ENCODE measurements around the gene IL17A.
"Not testable (repeated sequence)": the region's sequence is repeated elsewhere in the genome, so short reads cannot be mapped to it uniquely, and the experiment has no call there.

IL17A gene

DNA sequence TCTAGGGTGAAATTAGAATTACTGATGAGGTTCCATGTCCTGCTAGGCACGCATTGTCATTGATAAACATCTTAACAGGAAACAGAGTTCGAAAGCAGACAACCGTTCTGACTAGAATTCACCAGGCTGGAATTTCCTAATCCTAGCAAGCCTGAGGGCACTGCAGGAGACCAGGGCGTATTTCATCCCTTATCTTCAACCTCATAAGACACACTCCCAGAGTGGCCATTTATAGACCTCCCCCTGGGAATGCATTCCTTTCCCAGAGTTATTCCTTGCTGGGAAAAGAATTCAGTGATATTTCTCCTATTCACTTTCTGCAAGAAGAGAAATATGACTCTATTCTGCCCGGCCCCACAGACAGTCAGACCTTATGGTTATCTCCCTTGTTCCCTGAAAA lies 13.9 kb downstream of the IL17A start:
- not testable (repeated sequence) for H3K4me3 ChIP-seq (ENCODE audit: low read length); H3K4me2 ChIP-seq (ENCODE audit: low read length); H3K9me3 ChIP-seq (replicated peaks; ENCODE audit: low read length); H3K36me3 ChIP-seq (ENCODE audit: insufficient read depth, low read length); H3K27me3 ChIP-seq (ENCODE audit: control insufficient read depth, insufficient read depth, low read length); H3K9ac ChIP-seq (ENCODE audit: low read depth, low read length); H3K4me1 ChIP-seq (ENCODE audit: control insufficient read depth, insufficient read depth, low read length)

DNA sequence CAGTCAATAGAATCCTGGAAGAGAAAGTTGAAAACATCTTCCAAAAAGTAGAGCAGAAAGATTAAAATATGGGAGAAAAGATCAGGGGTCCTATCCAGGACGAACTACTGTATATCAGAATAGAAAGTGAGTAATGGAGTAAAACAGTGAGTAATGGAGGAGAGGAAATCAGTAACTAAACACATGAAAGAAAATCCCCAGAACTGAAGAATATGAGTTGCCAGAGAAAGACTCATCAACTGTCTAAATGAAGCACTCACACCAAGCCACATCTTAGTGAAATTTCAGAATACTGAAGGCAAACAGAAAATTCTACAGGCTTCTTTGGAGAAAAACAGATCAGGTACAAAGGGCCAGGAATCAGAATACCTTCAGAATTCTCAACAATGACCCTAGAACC lies 14.9 kb downstream of the IL17A start:
- Histone ChIP-seq H3K27me3 (ENCODE audit: control insufficient read depth, insufficient read depth, low read length) (peaks cover 3% of the 10 kb centered on the region), H3K4me3 (ENCODE audit: low read length) (no peak overlapping the region), H3K4me2 (ENCODE audit: low read length) (no peak overlapping the region), H3K9me3 (replicated peaks; ENCODE audit: low read length) (no peaks in the 10 kb centered on the region), H3K9ac (ENCODE audit: low read depth, low read length) (no peak overlapping the region), H3K36me3 (ENCODE audit: insufficient read depth, low read length) (no peaks in the 10 kb centered on the region), H3K4me1 (ENCODE audit: control insufficient read depth, insufficient read depth, low read length) (no peaks in the 10 kb centered on the region)

DNA sequence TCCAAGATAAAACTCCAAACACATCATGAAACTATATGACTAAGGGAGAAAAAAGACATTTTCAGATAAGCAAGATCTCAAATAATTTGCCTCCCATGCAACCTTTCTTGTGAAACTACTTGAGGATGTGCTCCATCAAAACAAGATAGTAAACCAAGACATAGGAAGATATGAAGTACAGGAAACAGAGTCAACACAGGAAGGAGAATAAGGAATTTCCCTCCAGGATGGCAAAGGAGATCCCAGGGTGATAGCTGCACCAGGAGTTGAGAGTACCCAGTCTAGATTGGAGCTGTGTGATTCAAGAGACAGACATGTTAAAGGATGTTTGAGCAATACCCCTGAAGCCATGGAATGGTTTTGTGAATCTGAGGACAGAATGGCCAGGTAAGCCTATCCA lies 15.3 kb downstream of the IL17A start:
- no peaks in the 10 kb centered on the region for H3K9me3 ChIP-seq (replicated peaks; ENCODE audit: low read length)
- H3K4me1 ChIP-seq (ENCODE audit: control insufficient read depth, insufficient read depth, low read length) = no peaks in the 10 kb centered on the region
- no peak overlapping the region for H3K9ac ChIP-seq (ENCODE audit: low read depth, low read length)
- no peak overlapping the region for H3K4me2 ChIP-seq (ENCODE audit: low read length)
- H3K36me3 ChIP-seq (ENCODE audit: insufficient read depth, low read length) = no peaks in the 10 kb centered on the region
- H3K27me3 ChIP-seq (ENCODE audit: control insufficient read depth, insufficient read depth, low read length) = peaks cover 3% of the 10 kb centered on the region
- H3K4me3 ChIP-seq (ENCODE audit: low read length) = no peak overlapping the region

DNA sequence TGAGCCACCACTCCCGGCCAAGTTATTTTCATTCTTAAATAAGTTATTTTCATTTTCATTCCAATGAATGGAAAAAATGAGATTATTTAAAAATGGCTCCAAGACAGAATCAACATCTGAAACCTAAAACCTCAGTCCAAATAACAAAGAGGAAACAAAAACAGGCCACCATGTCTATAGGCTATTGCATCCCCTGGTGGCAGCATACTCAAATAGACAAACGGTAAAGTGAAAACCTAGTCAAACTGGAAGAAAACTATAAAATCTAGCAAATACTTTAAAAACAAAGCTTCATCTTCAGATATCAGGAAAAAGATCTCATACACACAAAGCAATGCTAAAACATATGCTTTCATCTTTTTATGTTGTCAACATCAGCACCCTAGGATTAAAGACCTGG lies 20.9 kb downstream of the IL17A start:
- Histone ChIP-seq H3K4me1 (ENCODE audit: control insufficient read depth, insufficient read depth, low read length) (no peaks in the 10 kb centered on the region), H3K9me3 (replicated peaks; ENCODE audit: low read length) (no peaks in the 10 kb centered on the region), H3K27me3 (ENCODE audit: control insufficient read depth, insufficient read depth, low read length) (peaks cover 13% of the 10 kb centered on the region), H3K9ac (ENCODE audit: low read depth, low read length) (no peak overlapping the region), H3K36me3 (ENCODE audit: insufficient read depth, low read length) (no peaks in the 10 kb centered on the region), H3K4me2 (ENCODE audit: low read length) (no peak overlapping the region), H3K4me3 (ENCODE audit: low read length) (no peak overlapping the region)

DNA sequence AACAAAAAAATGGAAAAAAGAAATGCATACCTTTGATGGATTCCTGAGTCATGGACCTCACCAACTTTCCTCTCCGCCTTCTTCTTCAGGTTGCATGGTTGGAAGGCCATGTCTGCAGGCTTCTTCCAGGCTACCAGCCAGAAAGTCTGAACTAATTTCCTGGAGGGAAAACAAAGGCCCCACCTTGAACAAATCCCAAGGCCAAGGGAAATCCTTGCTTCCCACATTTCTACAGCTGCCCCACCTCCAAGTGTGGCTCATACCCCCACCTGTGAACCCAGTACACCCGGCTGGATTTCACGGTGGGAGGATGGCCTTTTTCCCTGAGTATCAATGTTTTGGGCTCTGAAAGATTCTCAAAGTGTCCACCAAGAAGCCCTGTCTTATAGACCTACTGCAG lies 22.4 kb downstream of the IL17A start:
- Histone ChIP-seq H3K9ac (ENCODE audit: low read depth, low read length) (no peak overlapping the region), H3K4me3 (ENCODE audit: low read length) (no peak overlapping the region), H3K36me3 (ENCODE audit: insufficient read depth, low read length) (no peaks in the 10 kb centered on the region), H3K4me2 (ENCODE audit: low read length) (no peak overlapping the region), H3K9me3 (replicated peaks; ENCODE audit: low read length) (no peaks in the 10 kb centered on the region), H3K27me3 (ENCODE audit: control insufficient read depth, insufficient read depth, low read length) (peaks cover 13% of the 10 kb centered on the region), H3K4me1 (ENCODE audit: control insufficient read depth, insufficient read depth, low read length) (no peaks in the 10 kb centered on the region)

DNA sequence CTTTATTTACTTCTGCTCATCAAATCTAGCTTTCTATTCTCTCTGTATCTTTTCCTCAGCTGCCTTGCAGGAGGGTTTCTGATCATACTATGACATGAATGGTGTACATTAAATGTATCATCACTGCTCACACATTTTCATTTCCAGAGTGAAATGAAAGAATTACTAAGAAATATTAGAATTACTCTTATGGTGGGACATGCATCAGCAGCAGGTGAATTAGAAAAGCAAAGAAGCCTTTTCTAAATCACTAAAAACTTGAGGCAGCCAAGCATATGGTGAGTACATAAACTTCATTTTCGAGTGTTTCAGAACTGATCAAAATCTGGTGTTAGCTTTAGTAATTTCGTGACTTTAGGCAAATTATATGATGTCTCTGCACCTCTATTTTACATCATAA lies 23.6 kb downstream of the IL17A start:
- H3K4me1 ChIP-seq (ENCODE audit: control insufficient read depth, insufficient read depth, low read length) = no peaks in the 10 kb centered on the region
- H3K9me3 ChIP-seq (replicated peaks; ENCODE audit: low read length) = no peaks in the 10 kb centered on the region
- no peak overlapping the region for H3K4me3 ChIP-seq (ENCODE audit: low read length)
- H3K9ac ChIP-seq (ENCODE audit: low read depth, low read length) = no peak overlapping the region
- no peaks in the 10 kb centered on the region for H3K36me3 ChIP-seq (ENCODE audit: insufficient read depth, low read length)
- peaks cover 13% of the 10 kb centered on the region for H3K27me3 ChIP-seq (ENCODE audit: control insufficient read depth, insufficient read depth, low read length)
- no peak overlapping the region for H3K4me2 ChIP-seq (ENCODE audit: low read length)

DNA sequence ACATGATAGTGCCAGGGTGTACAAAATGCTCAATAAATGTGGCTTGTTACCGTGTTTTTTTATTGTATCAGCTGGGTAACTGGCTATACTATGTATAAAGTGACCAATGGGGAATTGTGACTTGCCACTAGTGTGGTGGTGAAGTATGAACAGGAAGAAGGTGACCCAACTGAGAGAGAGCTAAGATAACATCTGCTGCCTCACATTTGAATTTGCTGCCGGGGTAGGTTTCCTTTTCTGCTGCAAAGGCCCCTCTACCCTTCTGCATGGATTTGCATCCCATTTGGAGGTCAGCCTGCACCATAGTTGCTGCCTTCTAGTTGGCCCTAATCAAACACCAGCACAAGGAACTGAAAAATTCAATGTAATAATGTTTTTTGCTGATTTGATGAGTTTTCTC lies 24.1 kb downstream of the IL17A start:
- H3K36me3 ChIP-seq (ENCODE audit: insufficient read depth, low read length) = no peaks in the 10 kb centered on the region
- no peak overlapping the region for H3K9ac ChIP-seq (ENCODE audit: low read depth, low read length)
- peaks cover 14% of the 10 kb centered on the region for H3K27me3 ChIP-seq (ENCODE audit: control insufficient read depth, insufficient read depth, low read length)
- H3K4me1 ChIP-seq (ENCODE audit: control insufficient read depth, insufficient read depth, low read length) = no peaks in the 10 kb centered on the region
- no peaks in the 10 kb centered on the region for H3K9me3 ChIP-seq (replicated peaks; ENCODE audit: low read length)
- no peak overlapping the region for H3K4me3 ChIP-seq (ENCODE audit: low read length)
- no peak overlapping the region for H3K4me2 ChIP-seq (ENCODE audit: low read length)

DNA sequence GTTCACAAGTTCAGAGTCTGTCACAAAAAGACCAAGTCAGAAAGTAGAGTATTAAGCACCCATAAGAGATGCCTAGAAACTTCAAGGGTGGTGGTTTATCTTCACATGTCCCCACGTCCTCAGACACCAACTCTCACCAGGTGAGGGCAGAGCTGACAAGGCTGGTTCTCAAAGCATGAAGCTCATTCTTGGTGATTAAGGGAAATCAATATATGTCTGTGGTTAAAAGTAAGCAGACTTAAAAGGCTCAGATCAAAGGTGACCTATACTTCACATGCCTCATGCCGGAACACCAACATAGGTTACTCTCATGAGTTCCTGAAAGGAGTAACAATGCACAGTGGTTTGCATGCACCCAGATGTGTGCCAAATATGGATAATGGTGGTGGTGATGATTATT lies 27.0 kb downstream of the IL17A start:
- no peak overlapping the region for H3K9ac ChIP-seq (ENCODE audit: low read depth, low read length)
- peaks cover 27% of the 10 kb centered on the region for H3K27me3 ChIP-seq (ENCODE audit: control insufficient read depth, insufficient read depth, low read length)
- H3K4me3 ChIP-seq (ENCODE audit: low read length) = no peak overlapping the region
- H3K4me2 ChIP-seq (ENCODE audit: low read length) = no peak overlapping the region
- no peaks in the 10 kb centered on the region for H3K9me3 ChIP-seq (replicated peaks; ENCODE audit: low read length)
- no peaks in the 10 kb centered on the region for H3K4me1 ChIP-seq (ENCODE audit: control insufficient read depth, insufficient read depth, low read length)
- H3K36me3 ChIP-seq (ENCODE audit: insufficient read depth, low read length) = no peaks in the 10 kb centered on the region

DNA sequence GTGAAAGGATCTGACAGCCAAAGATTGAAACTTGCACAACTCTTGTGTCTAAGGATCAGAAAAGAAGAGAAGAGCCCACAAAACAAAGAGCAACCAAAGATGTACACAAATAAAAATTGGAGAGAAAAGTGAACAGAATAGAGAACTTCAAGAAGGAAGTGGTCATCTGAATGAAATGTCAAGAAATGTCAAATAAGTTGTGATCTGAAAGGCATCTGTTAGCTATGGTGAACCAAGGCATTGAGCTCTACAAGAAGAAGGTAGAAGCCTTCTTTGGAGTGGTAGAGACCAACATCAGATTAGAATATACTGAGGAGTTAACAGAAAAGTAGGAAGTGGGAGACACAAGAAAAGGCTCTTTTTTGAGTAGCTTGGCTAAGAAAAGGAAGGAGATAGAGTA lies 29.6 kb downstream of the IL17A start:
- H3K9me3 ChIP-seq (replicated peaks; ENCODE audit: low read length) = no peaks in the 10 kb centered on the region
- H3K4me1 ChIP-seq (ENCODE audit: control insufficient read depth, insufficient read depth, low read length) = no peaks in the 10 kb centered on the region
- no peaks in the 10 kb centered on the region for H3K36me3 ChIP-seq (ENCODE audit: insufficient read depth, low read length)
- no peak overlapping the region for H3K4me2 ChIP-seq (ENCODE audit: low read length)
- H3K27me3 ChIP-seq (ENCODE audit: control insufficient read depth, insufficient read depth, low read length) = peaks cover 29% of the 10 kb centered on the region
- no peak overlapping the region for H3K4me3 ChIP-seq (ENCODE audit: low read length)
- no peak overlapping the region for H3K9ac ChIP-seq (ENCODE audit: low read depth, low read length)

DNA sequence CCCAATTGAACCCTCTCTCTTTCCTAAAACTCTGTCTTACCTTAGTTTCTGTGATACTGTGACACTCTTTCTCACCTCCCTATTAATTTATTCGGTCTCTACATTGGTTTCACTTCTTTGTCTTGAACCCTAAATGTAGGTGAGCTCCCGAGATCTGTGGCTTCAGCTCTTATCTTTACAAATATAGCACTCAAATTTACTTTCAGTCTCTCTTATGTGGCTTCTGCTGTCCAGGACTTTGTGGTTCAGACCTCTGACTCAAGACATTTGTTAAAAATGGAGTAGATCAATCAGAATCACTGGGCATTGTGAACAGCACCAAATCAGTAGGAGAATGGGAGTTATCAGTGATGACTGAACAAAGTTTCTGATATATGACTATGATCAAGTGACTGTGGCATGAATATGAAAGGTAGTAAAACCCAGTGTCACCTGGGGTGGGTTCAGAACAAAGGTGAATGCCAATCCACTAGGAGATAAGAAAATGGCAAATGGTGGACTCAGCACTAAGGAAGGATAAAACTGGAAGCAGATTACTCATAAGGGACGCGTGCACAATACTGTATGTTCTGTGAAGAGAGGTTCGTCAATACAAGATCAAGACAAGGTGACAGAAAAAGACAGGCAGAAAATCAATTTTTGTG lies 30.9 kb downstream of the IL17A start:
- Histone ChIP-seq H3K36me3 (ENCODE audit: insufficient read depth, low read length) (no peaks in the 10 kb centered on the region), H3K27me3 (ENCODE audit: control insufficient read depth, insufficient read depth, low read length) (peaks cover 21% of the 10 kb centered on the region), H3K4me2 (ENCODE audit: low read length) (no peak overlapping the region), H3K9ac (ENCODE audit: low read depth, low read length) (no peak overlapping the region), H3K4me1 (ENCODE audit: control insufficient read depth, insufficient read depth, low read length) (no peaks in the 10 kb centered on the region), H3K4me3 (ENCODE audit: low read length) (no peak overlapping the region), H3K9me3 (replicated peaks; ENCODE audit: low read length) (no peaks in the 10 kb centered on the region)

DNA sequence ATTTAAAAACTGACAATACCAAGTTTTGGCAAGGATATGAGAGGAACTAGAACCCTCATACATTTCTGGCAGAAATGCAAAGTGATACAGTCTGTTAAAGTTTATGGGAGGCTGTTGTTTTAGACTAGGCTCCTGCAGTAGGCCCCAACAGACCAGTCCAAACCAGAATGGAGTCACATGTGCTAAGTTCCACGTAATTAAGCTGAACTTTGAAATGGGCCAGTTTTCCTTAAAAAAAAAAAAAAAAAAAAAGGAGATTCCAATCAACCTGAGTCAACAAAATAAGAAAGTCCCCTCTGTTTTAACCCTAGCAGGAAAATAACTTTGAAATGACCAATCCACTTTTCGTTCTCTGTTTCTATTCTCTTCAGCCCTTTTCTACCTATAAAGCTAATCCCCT lies 31.6 kb downstream of the IL17A start:
- Histone ChIP-seq H3K36me3 (ENCODE audit: insufficient read depth, low read length) (no peaks in the 10 kb centered on the region), H3K4me1 (ENCODE audit: control insufficient read depth, insufficient read depth, low read length) (no peaks in the 10 kb centered on the region), H3K4me3 (ENCODE audit: low read length) (no peak overlapping the region), H3K9me3 (replicated peaks; ENCODE audit: low read length) (no peaks in the 10 kb centered on the region), H3K27me3 (ENCODE audit: control insufficient read depth, insufficient read depth, low read length) (peaks cover 25% of the 10 kb centered on the region), H3K4me2 (ENCODE audit: low read length) (no peak overlapping the region), H3K9ac (ENCODE audit: low read depth, low read length) (no peak overlapping the region)

DNA sequence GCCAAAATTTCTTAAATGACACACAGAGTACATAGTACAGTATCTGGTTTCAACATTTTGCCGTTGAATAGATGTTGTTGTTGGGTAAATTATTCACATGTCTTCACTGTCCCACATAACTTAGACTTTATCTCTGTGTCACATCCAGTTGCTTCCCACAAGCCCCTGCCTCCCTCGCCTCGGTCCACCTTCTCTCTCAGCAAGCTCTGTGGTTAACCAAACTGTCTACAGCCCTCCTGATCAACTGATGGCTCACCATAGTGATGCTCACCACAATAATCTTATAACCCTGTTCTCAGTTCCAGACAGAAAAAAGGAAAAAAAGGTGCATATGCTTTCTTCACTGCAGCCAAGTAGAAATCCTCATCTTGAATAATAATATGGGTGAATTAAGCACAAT lies 35.1 kb downstream of the IL17A start:
- peaks cover 38% of the 10 kb centered on the region for H3K27me3 ChIP-seq (ENCODE audit: control insufficient read depth, insufficient read depth, low read length)
- no peaks in the 10 kb centered on the region for H3K9me3 ChIP-seq (replicated peaks; ENCODE audit: low read length)
- no peak overlapping the region for H3K4me2 ChIP-seq (ENCODE audit: low read length)
- no peak overlapping the region for H3K9ac ChIP-seq (ENCODE audit: low read depth, low read length)
- H3K4me3 ChIP-seq (ENCODE audit: low read length) = no peak overlapping the region
- H3K36me3 ChIP-seq (ENCODE audit: insufficient read depth, low read length) = no peaks in the 10 kb centered on the region
- no peaks in the 10 kb centered on the region for H3K4me1 ChIP-seq (ENCODE audit: control insufficient read depth, insufficient read depth, low read length)

Data from skeletal muscle satellite cell (primary cell).